Measurements from ENCODE around the gene ZFYVE26.
A peak's percentile ranks its signal among the peaks of the same experiment; 100 is the strongest.
"Not testable (repeated sequence)": the region's sequence is repeated elsewhere in the genome, so short reads cannot be mapped to it uniquely, and the experiment has no call there.

ZFYVE26 gene

GRCh38 chr14:67717048-67717447 lies 99.3 kb downstream of the ZFYVE26 start:
- no peak for TF ChIP-seq CTCF (IDR thresholded peaks at IDR 0.05)
- H3K79me2 ChIP-seq, result no peaks in the 10 kb centered on the region
- no peak overlapping the region for H3K4me3 ChIP-seq (ENCODE audit: low read depth, low read length)
- no peak overlapping the region for H3K4me2 ChIP-seq (ENCODE audit: low read length)
- H3K27ac ChIP-seq, result no peak overlapping the region
- no peaks in the 10 kb centered on the region for H3K4me1 ChIP-seq
- H2AFZ ChIP-seq, result no peak overlapping the region
- H3K9ac ChIP-seq, result no peak overlapping the region
- H3K9me3 ChIP-seq (ENCODE audit: control insufficient read depth, low read length), result no peaks in the 10 kb centered on the region
- no peaks in the 10 kb centered on the region for H3K36me3 ChIP-seq (ENCODE audit: control insufficient read depth, insufficient read depth, low read length)
- no peaks in the 10 kb centered on the region for H3K27me3 ChIP-seq (ENCODE audit: control insufficient read depth, insufficient read depth, low read length)

DNA sequence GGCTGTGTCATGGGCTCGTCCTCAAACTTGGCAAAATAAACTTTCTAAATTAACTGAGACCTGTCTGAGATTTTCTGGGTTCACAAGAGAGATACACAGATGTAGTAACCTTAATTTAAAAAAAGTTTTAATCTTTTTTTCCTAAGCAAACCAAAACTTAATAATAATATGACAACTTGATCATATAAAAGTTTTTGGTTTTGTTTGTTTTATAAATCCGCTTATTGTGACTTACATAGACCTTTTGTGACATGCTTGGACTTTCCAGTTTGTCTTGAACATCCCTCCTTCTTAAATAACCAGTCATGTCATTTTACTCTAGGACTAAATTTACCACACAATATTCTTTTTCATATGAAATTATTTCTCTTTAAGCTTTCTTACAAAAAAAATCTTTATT lies 106.2 kb downstream of the ZFYVE26 start:
- H3K4me3 ChIP-seq (ENCODE audit: low read depth, low read length), result no peak overlapping the region
- TF ChIP-seq CTCF (IDR thresholded peaks at IDR 0.05), result no peak
- no peaks in the 10 kb centered on the region for H3K36me3 ChIP-seq (ENCODE audit: control insufficient read depth, insufficient read depth, low read length)
- no peak overlapping the region for H3K27ac ChIP-seq
- no peaks in the 10 kb centered on the region for H3K27me3 ChIP-seq (ENCODE audit: control insufficient read depth, insufficient read depth, low read length)
- H3K4me1 ChIP-seq, result no peaks in the 10 kb centered on the region
- H2AFZ ChIP-seq, result no peak overlapping the region
- H3K79me2 ChIP-seq, result no peaks in the 10 kb centered on the region
- no peaks in the 10 kb centered on the region for H3K9me3 ChIP-seq (ENCODE audit: control insufficient read depth, low read length)
- H3K4me2 ChIP-seq (ENCODE audit: low read length), result no peak overlapping the region
- no peak overlapping the region for H3K9ac ChIP-seq

- not testable (repeated sequence) for H3K4me1 ChIP-seq; H3K79me2 ChIP-seq; H2AFZ ChIP-seq; H3K27me3 ChIP-seq (ENCODE audit: control insufficient read depth, insufficient read depth, low read length); H3K36me3 ChIP-seq (ENCODE audit: control insufficient read depth, insufficient read depth, low read length); H3K4me3 ChIP-seq (ENCODE audit: low read depth, low read length); H3K9me3 ChIP-seq (ENCODE audit: control insufficient read depth, low read length); H3K9ac ChIP-seq; H3K4me2 ChIP-seq (ENCODE audit: low read length); H3K27ac ChIP-seq
Observed at GRCh38 chr14:67709796-67710195, 106.6 kb downstream of the ZFYVE26 start.

- not testable (repeated sequence) for H3K4me3 ChIP-seq (ENCODE audit: low read depth, low read length); H3K4me2 ChIP-seq (ENCODE audit: low read length); H3K9ac ChIP-seq; H3K4me1 ChIP-seq; H3K79me2 ChIP-seq; H2AFZ ChIP-seq; H3K9me3 ChIP-seq (ENCODE audit: control insufficient read depth, low read length); H3K36me3 ChIP-seq (ENCODE audit: control insufficient read depth, insufficient read depth, low read length); H3K27ac ChIP-seq; H3K27me3 ChIP-seq (ENCODE audit: control insufficient read depth, insufficient read depth, low read length)
Observed at GRCh38 chr14:67709346-67709745, 107.0 kb downstream of the ZFYVE26 start.

DNA sequence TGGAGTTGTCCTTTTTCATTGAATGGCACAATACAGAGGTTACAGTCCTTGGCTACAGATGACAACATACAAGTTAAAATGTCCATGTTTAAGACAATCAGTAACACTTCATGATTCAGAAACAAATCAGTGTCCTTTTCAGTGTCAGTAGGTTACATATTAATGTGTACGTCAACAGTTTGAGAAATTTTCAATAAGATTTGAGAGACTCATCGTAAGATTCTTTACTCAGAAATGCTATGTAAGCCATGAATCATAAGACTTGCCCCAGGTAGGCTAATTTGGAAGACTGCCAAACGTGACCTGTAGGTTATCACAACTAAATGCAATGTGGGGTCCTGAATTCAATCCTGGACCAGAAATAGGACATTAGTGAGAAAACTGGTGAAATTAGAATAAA lies 111.2 kb downstream of the ZFYVE26 start:
- Histone ChIP-seq H3K27me3 (ENCODE audit: control insufficient read depth, insufficient read depth, low read length) (no peaks in the 10 kb centered on the region), H3K27ac (no peak overlapping the region), H2AFZ (no peak overlapping the region), H3K4me3 (ENCODE audit: low read depth, low read length) (no peak overlapping the region), H3K79me2 (no peaks in the 10 kb centered on the region), H3K4me2 (ENCODE audit: low read length) (no peak overlapping the region), H3K9me3 (ENCODE audit: control insufficient read depth, low read length) (no peaks in the 10 kb centered on the region), H3K36me3 (ENCODE audit: control insufficient read depth, insufficient read depth, low read length) (no peaks in the 10 kb centered on the region), H3K9ac (no peak overlapping the region), H3K4me1 (no peaks in the 10 kb centered on the region)
- no peak for TF ChIP-seq CTCF (IDR thresholded peaks at IDR 0.05)

DNA sequence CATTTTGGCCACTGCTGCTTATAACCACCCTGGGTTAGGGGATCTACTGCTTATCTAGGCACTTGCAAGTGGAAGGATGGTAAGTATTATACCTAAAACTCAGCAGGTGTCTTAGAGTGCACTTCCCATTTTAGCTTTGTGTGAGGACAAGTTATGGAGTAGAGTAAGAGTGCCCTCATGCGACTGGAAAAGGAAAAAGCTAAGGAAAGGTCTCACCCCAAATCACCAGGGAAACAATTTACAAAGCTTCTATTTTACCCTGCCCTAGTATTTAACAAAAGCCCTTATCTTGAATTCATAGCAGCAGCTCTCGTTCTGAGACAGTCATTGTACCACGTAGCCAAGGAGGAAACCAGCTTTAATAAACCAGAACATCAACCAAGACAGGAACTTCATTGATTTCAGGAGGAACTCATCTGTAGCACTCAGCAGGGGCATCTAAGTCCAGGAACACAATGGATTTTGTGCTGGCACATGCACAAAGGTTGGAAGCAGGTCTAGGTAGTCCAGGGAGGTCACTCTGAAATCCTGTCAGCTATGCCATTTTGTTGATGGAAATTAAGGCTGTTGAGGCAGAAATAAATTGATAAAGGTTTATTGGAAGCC lies 111.8 kb downstream of the ZFYVE26 start:
- H3K27me3 ChIP-seq (ENCODE audit: control insufficient read depth, insufficient read depth, low read length), result no peaks in the 10 kb centered on the region
- H3K4me2 ChIP-seq (ENCODE audit: low read length), result no peak overlapping the region
- no peaks in the 10 kb centered on the region for H3K36me3 ChIP-seq (ENCODE audit: control insufficient read depth, insufficient read depth, low read length)
- H3K9ac ChIP-seq, result no peak overlapping the region
- TF ChIP-seq CTCF (IDR thresholded peaks at IDR 0.05), result peak; percentile 74
- no peak overlapping the region for H3K27ac ChIP-seq
- H2AFZ ChIP-seq, result peak overlapping the region; percentile 45
- no peaks in the 10 kb centered on the region for H3K4me1 ChIP-seq
- no peaks in the 10 kb centered on the region for H3K79me2 ChIP-seq
- H3K9me3 ChIP-seq (ENCODE audit: control insufficient read depth, low read length), result no peaks in the 10 kb centered on the region
- no peak overlapping the region for H3K4me3 ChIP-seq (ENCODE audit: low read depth, low read length)
